ENCODE results near the gene FAM3B.

- no peak for TF ChIP-seq CTCF (IDR thresholded peaks at IDR 0.05; ENCODE audit: low read depth, low read length)
- TF ChIP-seq EZH2phosphoT487 (IDR thresholded peaks at IDR 0.05; ENCODE audit: low read depth): no peak
Observed at GRCh38 chr21:41294548-41295231, 21.9 kb upstream of the FAM3B start.

Measured in OCI-LY3 (cell line).